SK-N-SH treated with all-trans-retinoic acid at 6 μM for 48 hours (cell line): Measurements from ENCODE around the gene KIF23.

Experiments
- ARNTL ChIP-seq: fragments of 450-650 bp; formaldehyde crosslinking; IDR thresholded peaks from 2 replicates; pipeline ENCODE4 v1.5.0; 2020; ENCODE audit warnings: low read depth, mild to moderate bottlenecking, moderate library complexity, borderline replicate concordance
- BACH2 ChIP-seq: fragments of 250-450 bp; sonication (Bioruptor Pico); IDR thresholded peaks from 2 replicates; pipeline ENCODE4 v1.9.0; 2021; ENCODE audit warnings: mild to moderate bottlenecking, borderline replicate concordance
- CSRNP3 ChIP-seq: fragments of 250-450 bp; sonication (Bioruptor Pico); IDR thresholded peaks from 2 replicates; pipeline ENCODE4 v1.5.1; 2021; ENCODE audit warnings: mild to moderate bottlenecking, moderate library complexity
- GLIS3 ChIP-seq: fragments of 250-450 bp; sonication (Bioruptor Pico); IDR thresholded peaks from 2 replicates; pipeline ENCODE4 v1.5.0; 2020; ENCODE audit warnings: mild to moderate bottlenecking, moderate library complexity
- OSR1 ChIP-seq: fragments of 250-450 bp; sonication (Bioruptor Pico); IDR thresholded peaks from 2 replicates; pipeline ENCODE4 v1.8.0; 2022; ENCODE audit warnings: moderate library complexity, mild to moderate bottlenecking, inconsistent platforms
- PPARA ChIP-seq: fragments of 250-450 bp; sonication (Bioruptor Pico); IDR thresholded peaks from 2 replicates; pipeline ENCODE4 v1.5.0; 2020; ENCODE audit warnings: mild to moderate bottlenecking, borderline replicate concordance
- RARB ChIP-seq: fragments of 250-450 bp; sonication (Bioruptor Pico); IDR thresholded peaks from 2 replicates; pipeline ENCODE4 v1.8.0; 2021; ENCODE audit warnings: mild to moderate bottlenecking, moderate library complexity
- TCF4 ChIP-seq: fragments of 250-450 bp; sonication (Bioruptor Pico); IDR thresholded peaks from 2 replicates; pipeline ENCODE4 v1.8.0; 2021; ENCODE audit warnings: mild to moderate bottlenecking, moderate library complexity, borderline replicate concordance
- ZC3H10 ChIP-seq: fragments of 250-450 bp; sonication (Bioruptor Pico); IDR thresholded peaks from 2 replicates; pipeline ENCODE4 v1.5.1; 2021; ENCODE audit warnings: mild to moderate bottlenecking, moderate library complexity
- ZFP3 ChIP-seq: fragments of 250-450 bp; sonication (Bioruptor Pico); IDR thresholded peaks from 2 replicates; pipeline ENCODE4 v1.5.0; 2020; ENCODE audit warnings: mild to moderate bottlenecking, moderate library complexity
- ZFP30 ChIP-seq: fragments of 450-650 bp; formaldehyde crosslinking; IDR thresholded peaks from 2 replicates; pipeline ENCODE4 v1.5.0; 2022; ENCODE audit warnings: mild to moderate bottlenecking, moderate library complexity
- ZNF565 ChIP-seq: fragments of 450-650 bp; formaldehyde crosslinking; conservative IDR thresholded peaks from 2 replicates; pipeline ENCODE4 v1.5.0; 2020; ENCODE audit warnings: low read depth, mild to moderate bottlenecking, moderate library complexity
- TF ChIP-seq, protein P1 (sequence below): fragments of 250-450 bp; sonication (Bioruptor Pico); IDR thresholded peaks from 2 replicates; pipeline ENCODE4 v1.5.1; 2020; ENCODE audit warnings: low read depth, mild to moderate bottlenecking, moderate library complexity
- TF ChIP-seq, protein P2 (sequence below): fragments of 250-450 bp; sonication (Bioruptor Pico); IDR thresholded peaks from 2 replicates; pipeline ENCODE4 v1.5.0; 2020; ENCODE audit warnings: mild to moderate bottlenecking, moderate library complexity

- TF ChIP-seq RARB (CRISPR knock-in tag), result no peak
- TF ChIP-seq PPARA (CRISPR knock-in tag), result no peak
- no peak for TF ChIP-seq ZFP3 (CRISPR knock-in tag)
- no peak for TF ChIP-seq TCF4
- no peak for TF ChIP-seq CSRNP3 (CRISPR knock-in tag)
- no peak for TF ChIP-seq ZC3H10 (CRISPR knock-in tag)
- TF ChIP-seq, protein P1, sequence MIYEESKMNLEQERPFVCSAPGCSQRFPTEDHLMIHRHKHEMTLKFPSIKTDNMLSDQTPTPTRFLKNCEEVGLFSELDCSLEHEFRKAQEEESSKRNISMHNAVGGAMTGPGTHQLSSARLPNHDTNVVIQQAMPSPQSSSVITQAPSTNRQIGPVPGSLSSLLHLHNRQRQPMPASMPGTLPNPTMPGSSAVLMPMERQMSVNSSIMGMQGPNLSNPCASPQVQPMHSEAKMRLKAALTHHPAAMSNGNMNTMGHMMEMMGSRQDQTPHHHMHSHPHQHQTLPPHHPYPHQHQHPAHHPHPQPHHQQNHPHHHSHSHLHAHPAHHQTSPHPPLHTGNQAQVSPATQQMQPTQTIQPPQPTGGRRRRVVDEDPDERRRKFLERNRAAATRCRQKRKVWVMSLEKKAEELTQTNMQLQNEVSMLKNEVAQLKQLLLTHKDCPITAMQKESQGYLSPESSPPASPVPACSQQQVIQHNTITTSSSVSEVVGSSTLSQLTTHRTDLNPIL (CRISPR knock-in tag), result no peak
- TF ChIP-seq, protein P2, sequence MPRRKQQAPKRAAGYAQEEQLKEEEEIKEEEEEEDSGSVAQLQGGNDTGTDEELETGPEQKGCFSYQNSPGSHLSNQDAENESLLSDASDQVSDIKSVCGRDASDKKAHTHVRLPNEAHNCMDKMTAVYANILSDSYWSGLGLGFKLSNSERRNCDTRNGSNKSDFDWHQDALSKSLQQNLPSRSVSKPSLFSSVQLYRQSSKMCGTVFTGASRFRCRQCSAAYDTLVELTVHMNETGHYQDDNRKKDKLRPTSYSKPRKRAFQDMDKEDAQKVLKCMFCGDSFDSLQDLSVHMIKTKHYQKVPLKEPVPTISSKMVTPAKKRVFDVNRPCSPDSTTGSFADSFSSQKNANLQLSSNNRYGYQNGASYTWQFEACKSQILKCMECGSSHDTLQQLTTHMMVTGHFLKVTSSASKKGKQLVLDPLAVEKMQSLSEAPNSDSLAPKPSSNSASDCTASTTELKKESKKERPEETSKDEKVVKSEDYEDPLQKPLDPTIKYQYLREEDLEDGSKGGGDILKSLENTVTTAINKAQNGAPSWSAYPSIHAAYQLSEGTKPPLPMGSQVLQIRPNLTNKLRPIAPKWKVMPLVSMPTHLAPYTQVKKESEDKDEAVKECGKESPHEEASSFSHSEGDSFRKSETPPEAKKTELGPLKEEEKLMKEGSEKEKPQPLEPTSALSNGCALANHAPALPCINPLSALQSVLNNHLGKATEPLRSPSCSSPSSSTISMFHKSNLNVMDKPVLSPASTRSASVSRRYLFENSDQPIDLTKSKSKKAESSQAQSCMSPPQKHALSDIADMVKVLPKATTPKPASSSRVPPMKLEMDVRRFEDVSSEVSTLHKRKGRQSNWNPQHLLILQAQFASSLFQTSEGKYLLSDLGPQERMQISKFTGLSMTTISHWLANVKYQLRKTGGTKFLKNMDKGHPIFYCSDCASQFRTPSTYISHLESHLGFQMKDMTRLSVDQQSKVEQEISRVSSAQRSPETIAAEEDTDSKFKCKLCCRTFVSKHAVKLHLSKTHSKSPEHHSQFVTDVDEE (CRISPR knock-in tag), result no peak
- no peak for TF ChIP-seq OSR1 (CRISPR knock-in tag)
- no peak for TF ChIP-seq ZFP30
- TF ChIP-seq ARNTL (CRISPR knock-in tag), result no peak
- TF ChIP-seq ZNF565, result no peak
- TF ChIP-seq GLIS3 (CRISPR knock-in tag), result no peak
- no peak for TF ChIP-seq BACH2 (CRISPR knock-in tag)
Observed at GRCh38 chr15:69398491-69398891, 15.7 kb upstream of the KIF23 start.
